ENCODE data around the gene ABCC2.

DNA sequence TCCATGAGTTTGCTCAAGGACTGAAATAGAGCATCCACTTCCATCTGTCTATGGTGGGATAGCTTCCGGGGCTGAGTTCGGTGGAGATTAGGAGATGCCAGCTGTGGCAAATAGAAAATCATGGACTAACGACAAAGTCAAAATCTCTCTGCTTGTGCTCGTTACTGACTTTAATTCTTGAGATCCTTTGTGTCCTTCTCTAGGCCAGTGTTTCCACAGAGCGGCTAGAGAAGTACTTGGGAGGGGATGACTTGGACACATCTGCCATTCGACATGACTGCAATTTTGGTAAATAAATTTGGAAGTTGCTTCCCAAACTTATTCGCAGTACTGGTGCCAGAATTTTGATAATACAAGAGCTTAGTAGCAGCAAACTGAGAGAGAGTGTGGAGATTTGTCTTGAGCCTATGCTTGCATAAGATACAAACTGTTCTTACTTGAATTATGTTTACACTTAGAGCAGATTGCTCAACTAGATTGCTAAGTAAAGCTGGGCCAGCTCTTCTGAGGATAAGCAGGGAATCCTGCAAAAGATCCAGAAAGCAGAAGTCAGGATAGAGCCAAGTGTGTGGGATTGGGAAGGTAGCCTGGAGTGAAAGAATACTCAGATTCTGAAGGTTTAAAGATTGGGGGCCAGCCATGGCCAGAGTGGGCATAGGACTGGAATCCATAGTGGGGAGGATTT is 27.6 kb downstream of the ABCC2 start:
- TF ChIP-seq, protein P1, sequence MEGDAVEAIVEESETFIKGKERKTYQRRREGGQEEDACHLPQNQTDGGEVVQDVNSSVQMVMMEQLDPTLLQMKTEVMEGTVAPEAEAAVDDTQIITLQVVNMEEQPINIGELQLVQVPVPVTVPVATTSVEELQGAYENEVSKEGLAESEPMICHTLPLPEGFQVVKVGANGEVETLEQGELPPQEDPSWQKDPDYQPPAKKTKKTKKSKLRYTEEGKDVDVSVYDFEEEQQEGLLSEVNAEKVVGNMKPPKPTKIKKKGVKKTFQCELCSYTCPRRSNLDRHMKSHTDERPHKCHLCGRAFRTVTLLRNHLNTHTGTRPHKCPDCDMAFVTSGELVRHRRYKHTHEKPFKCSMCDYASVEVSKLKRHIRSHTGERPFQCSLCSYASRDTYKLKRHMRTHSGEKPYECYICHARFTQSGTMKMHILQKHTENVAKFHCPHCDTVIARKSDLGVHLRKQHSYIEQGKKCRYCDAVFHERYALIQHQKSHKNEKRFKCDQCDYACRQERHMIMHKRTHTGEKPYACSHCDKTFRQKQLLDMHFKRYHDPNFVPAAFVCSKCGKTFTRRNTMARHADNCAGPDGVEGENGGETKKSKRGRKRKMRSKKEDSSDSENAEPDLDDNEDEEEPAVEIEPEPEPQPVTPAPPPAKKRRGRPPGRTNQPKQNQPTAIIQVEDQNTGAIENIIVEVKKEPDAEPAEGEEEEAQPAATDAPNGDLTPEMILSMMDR (conservative IDR thresholded peaks at IDR 0.05; ENCODE audit: low read length) = no peak
- no peak for TF ChIP-seq EZH2phosphoT487 (IDR thresholded peaks at IDR 0.05; ENCODE audit: borderline replicate concordance, low read depth, low read length)

Data from OCI-LY7 (cell line).